Measurements from ENCODE around the gene TNFRSF13B.

- no peak for TF ChIP-seq CTCF (IDR thresholded peaks at IDR 0.05; ENCODE audit: low read depth, low read length)
- no peak for TF ChIP-seq POLR2A (IDR thresholded peaks at IDR 0.05; ENCODE audit: extremely low read depth, insufficient read length)
- no peak for TF ChIP-seq MAX (IDR thresholded peaks at IDR 0.05; ENCODE audit: low read depth, low read length)
These were observed 4.1 kb upstream of the TNFRSF13B start for GRCh38 chr17:16975744-16976625.
